ENCODE results near the gene FLAD1.

The FLAD1 gene

DNA sequence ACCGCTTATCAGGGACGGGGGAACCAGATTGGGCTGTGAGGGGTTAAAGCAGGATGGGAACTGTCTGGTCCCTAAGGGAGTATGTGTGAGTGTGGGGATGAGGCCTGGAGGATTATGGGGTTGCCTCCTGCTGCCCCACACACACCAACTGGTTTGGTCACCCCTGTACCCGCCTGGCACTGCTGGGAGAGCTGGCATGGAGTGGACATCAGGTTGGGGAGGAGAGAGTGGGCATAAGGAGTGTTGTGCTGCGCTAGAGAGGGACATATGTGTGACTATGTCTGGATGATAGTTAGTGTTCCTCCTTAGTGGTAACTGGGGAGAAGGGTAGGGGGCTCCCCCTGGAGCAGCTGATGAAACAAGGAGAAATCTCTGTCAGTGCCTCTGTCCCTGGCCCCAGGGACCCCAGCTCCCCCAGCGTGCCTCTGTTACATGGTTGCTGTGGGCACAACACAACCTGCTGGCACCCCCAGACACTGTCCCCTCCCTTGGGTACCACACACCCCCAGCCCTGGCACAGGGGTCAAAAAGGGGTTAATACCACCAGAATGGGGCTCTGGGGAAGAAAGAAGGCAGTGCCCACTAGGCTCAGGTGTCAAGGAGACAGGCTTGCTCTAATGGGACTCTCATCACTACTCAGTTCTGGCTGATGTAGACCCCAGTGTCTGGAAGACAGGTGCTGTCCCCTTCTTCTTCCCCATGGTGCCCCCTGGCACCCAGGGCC is 21.4 kb downstream of the FLAD1 start:
- no peak for DNase-seq (ENCODE audit: low spot score)

DNA sequence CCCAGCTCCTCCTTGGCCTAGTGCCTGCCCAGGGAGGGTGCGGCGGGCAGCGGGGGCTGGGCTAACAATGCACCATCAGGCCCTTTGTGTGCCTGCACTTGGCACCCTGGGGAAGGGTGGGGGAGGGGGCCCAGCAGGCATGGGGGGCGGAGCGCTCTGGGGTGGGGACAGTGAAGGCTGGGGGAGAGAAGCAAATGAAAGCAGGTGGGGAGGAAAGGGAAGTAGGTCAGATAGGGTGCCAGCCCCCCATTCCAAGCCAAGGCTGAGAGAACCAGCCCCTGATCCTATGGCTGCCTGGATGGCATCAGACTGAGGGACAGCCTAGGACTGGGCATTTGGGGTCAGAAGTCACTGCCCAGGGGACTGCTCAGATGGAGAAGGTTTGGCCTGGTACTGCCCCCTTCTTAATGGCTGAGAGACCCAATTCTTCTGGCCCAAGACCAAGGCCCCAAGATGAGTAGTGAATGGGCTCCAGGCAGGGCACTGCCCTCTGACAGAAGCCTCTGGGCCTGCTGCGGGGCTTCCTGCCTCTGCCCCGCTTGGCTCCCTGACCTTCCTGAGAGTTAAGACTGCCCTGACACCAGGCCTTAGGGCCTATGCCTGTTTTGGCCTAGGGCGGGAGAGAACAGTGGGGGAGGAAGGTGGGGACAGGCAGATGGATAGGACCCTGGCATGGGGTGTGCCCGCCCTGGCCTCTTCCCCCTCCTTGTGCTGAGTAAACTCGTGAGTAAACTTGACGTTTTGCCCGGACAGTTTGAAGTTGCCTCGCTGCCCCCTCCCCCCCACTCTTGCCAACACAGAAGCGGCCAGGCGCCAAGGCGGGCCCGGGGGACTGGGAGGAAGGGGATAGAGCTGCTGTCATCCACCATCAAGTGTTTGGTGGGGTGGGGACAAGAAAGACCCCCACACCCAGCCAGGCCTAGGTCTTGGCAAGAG is 22.2 kb downstream of the FLAD1 start:
- peak; percentile 43 for DNase-seq (ENCODE audit: low spot score)

DNA sequence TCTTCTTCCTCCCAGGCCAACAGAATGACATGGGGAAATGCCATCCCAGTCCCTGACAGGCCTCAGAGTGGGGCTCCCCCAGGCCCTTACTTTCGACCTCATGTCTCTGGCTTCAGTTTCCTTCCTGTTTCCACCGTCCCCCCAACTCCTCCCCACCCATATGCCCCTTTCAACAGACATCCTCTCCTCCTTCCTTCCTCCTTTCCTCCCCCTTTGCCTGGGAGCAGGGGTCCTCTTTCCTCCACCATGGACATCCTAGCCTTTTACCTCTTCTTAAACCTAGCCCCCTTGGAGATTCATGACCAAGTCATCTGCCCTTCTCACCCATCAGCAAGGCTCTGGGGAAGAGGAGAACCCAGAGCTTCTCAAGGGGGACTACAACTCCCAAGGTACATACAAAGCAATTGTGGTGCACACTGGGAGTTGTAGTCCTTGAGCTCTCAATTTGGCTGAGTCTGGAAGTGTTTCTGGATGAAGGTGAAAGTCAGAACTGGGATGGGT is 23.5 kb downstream of the FLAD1 start:
- no peak for DNase-seq (ENCODE audit: low spot score)

DNA sequence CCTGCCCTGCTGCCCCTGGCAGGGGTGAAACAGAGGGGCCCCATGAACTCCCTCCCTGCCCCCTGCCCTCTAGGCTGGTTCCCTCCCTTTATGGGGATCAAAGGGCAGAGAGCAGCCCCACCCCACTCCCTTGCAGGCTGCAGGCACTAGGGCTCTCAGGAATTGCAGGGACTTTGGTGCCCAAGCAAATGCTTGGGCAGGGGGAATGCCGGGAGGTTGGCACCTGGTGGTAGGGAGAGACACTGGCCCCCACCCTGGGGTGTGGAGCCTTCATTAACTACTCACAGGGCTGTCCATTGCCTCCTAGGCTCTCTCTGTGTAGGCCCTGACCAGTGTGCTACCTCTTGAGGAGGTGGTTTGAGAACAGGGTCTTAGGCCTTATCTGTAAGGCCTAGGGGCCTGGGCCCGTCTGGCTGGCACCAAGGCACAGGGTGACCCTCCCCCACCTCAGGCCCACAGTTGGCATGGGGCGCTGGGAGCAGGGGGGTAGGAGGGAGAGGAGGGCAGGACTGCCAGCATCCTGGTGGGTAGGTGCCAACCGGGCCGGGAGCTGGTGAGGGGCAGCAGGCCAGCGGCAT is 24.2 kb downstream of the FLAD1 start:
- DNase-seq (ENCODE audit: low spot score) = no peak

DNA sequence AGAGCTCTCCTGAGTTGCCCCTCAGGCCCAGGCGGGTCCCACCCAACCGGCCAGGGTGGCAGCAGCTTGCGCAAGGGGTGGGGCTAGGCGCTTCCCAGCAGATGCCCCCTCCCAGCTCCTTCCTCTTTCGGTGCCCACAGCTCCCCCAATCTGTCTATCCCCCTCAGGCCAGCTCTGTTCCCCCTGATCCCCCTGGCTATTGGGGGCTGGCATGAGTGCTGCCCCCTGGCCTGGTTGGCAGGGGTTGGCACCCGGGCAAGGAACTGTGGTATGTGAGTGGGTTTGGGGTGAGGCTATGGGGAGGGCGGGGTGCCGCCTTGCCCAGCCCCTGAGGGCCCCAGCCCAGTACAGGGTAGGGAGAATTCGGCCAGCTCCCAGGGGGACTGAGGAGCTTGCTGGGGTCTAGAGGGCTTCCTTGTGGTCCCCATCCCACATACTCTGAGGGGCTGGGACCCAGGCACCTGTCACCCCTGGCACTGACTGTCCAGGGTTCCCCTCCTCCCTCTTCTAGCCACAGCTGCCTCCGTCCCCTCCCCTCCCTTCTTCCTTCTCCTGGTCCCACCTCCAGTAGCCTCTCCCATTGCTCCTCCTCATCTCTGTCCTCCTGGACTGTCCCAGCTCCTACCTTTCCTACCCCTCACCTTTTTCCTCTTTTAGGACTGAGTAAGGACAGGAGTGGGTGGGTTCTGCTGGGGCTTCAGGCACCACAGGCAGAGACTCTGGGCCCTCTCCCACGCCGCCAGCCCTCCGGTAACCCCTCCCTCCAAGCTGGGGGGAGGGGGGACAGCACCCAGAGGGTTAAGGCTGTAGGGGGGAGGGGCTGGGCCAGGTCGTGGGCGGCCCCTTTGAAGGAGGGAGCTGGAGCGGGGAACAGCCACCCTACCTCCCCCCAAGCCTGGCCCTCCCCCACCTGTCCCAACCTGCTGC is 25.1 kb downstream of the FLAD1 start:
- no peak for DNase-seq (ENCODE audit: low spot score)

DNA sequence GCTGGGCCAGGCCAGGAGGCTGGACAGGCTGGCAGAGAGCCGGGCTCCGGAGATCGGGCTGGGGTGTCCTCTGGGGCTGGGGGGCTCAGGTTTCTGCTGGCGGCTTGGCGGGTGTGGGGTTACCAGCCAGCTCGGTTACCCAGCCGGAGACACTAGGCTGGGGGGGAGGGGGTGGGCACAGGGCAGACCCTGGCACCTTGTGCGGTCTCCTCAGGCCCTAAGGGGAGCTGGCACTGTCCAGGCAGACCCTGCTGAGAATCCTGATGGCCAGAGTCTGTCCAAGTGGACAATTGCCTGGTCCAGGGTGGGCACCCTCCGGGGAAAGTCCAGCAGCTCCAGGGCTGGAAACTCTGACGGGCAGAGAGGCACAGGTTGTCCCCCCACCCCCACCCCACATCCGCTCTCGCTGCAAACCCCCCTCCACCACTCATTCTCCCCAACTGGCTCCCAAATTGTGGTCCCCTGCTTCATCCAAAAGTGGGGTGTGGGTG is 26.1 kb downstream of the FLAD1 start:
- no peak for DNase-seq (ENCODE audit: low spot score)

DNA sequence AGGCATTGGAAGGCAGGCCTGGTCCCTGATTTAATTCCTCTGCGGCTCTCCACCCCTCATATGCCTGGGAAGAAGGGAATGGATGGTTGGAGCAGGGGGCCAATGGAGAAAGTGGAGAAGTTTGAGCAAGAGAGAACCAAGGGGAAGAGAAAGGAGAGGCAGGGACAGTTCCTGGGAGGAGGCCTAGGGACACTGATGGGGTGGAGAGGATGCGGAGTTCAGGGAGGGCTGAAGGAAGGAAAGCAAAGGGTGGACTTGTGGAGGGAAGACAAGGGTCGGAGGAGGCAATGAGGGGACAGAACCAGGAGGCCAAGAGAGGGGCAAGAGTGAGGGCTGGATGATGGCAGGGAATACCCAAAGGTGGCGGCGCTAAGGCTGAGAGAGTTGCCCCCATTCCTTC is 26.6 kb downstream of the FLAD1 start:
- DNase-seq (ENCODE audit: low spot score) = no peak

DNA sequence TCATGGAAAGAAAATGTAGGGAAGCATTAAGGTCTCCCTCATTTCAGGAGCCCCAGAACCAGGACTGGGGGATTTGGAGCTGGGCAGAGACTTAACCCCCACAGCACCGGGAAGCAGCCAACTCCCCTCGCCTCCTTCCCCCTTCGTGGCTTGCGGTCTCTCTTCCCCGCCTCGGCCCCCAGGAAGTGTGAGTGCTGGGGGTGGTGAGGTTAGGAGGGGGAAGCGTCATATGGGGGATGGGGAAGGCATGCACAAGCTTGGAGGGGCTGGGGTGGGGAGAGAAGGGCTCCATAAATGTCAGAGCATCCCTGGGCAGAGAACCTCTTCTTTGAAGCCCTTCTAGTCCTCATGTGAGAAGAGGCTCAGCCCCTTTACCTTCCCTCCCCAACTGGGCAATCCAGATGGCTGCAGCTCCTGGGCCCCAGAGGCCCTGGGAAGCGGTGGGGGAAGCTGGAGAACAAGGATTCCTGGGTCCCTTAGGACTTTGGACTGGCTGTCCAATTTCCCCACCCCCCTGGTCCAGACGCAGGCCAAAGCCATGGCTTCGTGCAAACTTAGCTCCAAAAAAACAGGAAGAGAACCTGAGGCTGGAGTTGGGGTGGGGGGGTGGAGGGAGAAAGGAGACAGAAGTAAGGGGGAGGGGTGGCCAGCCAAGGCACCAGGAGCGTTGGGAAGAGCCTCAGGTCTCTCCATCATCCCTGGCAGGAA is 27.2 kb downstream of the FLAD1 start:
- no peak for DNase-seq (ENCODE audit: low spot score)

DNA sequence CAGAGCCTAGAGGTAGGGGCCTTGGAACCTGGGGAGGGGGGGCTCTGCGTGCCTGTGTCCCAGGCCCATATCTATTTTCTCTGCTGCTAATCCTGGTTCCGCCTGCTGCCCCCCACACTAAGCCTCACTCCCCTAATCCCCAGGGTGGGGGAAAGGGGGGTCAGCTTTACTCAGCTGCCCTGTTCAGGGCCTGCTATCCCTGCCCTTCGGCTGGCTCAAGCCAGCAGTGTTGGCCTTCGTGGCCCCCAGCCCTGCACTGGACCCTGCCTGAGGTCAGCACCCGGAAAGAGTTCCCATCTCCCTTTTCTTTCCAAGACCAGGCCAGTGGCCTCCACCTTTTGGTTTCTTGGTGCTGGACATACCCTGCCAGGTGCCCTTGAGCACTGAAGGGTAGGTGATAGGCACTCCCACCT is 27.9 kb downstream of the FLAD1 start:
- no peak for DNase-seq (ENCODE audit: low spot score)

DNA sequence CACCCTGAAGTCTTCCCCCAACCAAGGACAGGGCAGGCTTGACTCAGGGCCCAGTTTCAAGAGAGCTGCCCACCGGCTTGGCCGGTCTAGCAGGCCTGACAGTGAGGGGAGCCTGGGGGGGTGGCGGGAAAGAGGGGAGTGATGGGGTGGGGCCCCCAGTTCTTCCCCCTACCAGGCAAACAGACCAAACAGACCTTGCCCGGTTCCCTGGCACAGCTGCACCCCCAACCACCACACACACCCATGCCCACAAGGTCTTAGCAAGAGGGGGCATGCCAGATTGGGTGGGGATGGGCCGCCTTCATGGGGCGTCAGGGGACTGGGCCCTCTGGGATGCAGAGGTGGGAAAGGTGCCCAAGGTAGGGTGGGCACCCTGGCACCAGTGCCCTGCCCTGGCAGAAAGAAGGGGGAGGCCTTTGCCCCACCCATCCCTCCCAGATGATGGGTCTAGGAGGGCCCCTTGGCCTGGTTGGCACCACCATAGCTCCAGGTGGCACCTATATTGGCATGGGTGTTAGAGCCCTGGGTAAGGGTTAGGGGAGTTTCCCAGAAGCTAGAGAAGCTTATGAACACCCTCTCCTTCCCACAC is 28.4 kb downstream of the FLAD1 start:
- DNase-seq (ENCODE audit: low spot score) = no peak

DNA sequence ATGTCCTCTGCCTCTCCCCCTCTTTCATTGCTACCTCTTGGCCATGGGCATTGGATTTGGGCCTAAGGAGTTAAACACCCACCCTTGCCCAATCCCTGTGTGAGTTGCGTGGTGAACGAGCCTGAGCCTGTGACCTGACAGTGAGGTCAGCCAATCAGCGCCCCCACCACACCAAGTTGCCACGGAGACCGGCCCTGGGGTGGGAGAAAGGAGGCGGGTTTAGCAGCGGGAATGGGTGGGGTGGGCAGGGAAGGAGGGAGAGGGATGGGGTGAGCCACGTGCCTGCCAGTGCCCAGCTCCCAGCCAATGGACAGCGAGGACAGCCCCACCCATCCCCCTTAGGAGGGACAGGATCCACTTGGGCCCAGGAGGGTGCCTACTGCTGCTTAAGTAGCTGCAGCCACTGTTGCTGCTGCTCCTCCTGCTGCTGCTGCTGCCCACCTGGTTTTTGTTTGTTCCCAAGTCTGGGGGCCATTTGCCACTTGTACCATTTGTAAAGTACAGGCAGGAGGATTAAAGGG is 28.9 kb downstream of the FLAD1 start:
- DNase-seq (ENCODE audit: low spot score) = peak; percentile 68

DNA sequence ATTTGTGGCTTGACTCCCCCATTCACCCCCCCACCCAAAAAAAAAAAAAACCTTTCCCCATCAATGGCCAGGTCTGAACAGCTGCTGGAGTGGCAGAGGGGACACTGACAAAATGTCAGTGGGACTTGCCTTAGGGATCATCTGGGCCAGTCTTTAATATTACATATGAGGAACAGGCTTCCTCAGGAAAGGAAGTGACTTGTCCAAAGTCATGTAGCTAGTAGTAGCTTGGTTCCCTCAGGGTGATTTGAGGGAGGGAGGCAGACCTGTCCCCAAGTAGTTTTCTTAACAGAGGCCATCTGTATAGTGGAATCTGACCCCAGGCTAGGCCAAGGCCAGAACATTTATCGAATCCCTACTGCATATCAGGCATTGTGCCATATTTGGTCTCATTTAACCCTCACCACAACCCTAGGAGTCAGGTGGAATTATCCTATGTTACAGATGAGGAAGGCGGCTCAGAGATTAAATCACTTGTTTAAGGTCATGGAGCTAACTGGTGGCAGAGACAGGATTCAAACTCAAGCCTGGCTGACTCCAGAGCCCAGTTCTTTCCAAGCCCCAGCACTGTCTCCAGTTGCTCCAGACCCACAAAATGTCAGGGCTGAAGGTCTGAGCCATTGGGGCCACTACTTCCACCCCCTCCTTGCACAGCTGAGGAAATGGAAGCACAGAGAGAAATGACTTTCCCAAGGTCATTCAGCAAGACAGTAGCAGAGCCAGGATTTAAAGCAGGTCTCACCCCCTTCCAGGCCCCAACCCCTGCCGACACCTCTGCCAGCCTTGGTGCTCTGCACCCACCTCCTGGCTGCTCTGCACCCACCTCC is 29.8 kb downstream of the FLAD1 start:
- DNase-seq (ENCODE audit: low spot score) = no peak

DNA sequence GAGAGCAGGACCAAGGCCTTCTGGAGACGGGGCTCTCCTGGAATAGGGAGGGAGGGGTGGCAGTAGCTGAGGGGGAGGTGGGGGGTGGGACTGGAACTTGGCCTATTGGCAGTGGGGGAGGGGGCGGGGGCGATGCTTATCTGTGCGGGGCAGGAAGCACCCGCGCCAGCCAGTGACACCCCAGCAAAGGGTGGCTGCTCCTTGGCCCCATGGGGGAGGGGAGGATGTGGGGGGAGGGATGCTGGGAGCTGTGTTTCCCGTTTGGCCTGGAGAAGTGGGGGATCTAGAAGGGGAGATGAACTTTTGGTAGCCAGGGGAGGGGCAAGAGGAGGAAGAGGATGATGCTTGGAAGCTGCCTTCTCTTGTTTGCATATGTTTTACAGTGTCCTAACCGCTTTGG is 30.5 kb downstream of the FLAD1 start:
- DNase-seq (ENCODE audit: low spot score) = no peak

DNA sequence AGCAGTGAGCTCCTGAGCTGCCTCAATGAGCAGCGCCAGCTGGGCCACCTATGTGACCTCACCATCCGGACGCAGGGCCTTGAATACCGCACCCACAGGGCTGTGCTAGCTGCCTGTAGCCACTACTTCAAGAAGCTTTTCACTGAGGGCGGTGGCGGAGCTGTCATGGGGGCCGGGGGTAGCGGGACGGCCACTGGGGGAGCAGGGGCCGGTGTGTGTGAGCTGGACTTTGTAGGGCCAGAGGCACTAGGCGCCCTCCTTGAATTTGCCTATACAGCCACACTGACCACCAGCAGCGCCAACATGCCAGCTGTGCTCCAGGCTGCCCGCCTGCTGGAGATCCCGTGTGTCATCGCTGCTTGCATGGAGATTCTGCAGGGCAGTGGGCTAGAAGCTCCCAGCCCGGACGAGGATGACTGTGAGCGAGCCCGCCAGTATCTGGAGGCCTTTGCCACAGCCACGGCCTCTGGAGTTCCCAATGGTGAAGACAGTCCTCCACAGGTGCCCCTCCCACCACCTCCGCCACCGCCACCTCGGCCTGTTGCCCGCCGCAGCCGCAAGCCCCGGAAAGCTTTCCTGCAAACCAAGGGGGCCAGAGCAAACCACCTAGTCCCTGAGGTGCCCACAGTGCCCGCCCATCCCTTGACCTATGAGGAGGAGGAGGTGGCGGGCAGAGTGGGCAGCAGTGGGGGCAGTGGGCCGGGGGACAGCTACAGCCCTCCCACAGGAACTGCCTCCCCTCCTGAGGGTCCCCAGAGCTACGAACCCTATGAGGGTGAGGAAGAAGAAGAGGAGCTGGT is 31.8 kb downstream of the FLAD1 start:
- DNase-seq (ENCODE audit: low spot score) = no peak

DNA sequence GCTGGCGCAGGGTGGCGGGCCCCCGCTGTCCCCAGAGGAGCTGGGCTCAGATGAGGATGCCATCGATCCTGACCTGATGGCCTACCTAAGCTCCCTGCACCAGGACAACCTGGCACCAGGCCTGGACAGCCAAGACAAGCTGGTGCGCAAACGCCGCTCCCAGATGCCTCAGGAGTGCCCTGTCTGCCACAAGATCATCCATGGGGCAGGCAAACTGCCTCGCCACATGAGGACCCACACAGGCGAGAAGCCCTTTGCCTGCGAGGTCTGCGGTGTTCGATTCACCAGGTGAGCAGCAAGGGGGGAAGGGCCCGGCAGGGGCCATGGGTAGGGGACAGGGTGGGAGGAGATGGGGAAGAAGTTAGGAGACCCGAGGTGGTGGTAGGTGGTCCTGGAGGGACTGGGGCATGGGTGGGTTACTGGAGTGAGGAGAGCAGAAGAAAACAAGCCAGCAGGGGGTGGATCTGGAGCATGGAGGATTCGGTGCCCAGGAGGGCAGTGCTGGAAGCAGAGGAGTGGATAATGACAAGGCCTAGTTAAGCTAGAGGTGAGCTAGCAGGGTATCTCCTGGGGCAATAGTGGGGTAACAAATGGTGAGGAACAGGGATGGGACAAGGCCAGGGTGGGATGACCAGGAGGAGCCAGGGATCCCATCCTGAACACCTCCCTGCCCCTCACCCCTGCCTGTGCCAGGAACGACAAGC is 32.5 kb downstream of the FLAD1 start:
- no peak for DNase-seq (ENCODE audit: low spot score)

DNA sequence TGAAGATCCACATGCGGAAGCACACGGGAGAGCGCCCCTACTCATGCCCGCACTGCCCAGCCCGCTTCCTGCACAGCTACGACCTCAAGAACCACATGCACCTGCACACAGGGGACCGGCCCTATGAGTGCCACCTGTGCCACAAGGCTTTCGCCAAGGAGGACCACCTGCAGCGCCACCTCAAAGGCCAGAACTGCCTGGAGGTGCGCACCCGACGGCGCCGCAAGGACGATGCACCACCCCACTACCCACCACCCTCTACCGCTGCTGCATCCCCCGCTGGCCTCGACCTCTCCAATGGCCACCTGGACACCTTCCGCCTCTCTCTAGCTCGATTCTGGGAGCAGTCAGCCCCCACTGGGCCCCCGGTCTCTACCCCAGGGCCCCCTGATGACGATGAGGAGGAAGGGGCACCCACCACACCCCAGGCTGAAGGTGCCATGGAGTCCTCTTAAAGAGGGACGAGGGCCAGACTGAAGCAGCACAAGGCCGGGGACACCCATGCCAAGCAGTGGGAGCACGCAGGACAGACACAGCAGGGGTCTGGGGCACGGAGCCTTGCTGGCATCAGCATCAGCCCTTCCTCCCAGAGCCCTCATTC is 33.2 kb downstream of the FLAD1 start:
- no peak for DNase-seq (ENCODE audit: low spot score)
